Measurements from ENCODE around the gene MYBPC1. TPM values are rescaled to one million over a fixed set of nuclear protein-coding genes. Genes with fewer than 3 reads are reported as not detected.

MYBPC1 gene
- total RNA-seq, 1 experiment from 2014 or later: 0.49 TPM

GRCh38 chr12:101719566-101719965 lies 124.8 kb downstream of the MYBPC1 start:
- no TSS peak for BruUV-seq (replicated peaks)
- DNase-seq (ENCODE audit: low spot score): no peak
- no peaks in the 10 kb centered on the region for H3K4me1 ChIP-seq (ENCODE audit: insufficient read depth, low read length, poor library complexity, severe bottlenecking)
- no peaks in the 10 kb centered on the region for H3K9me3 ChIP-seq (ENCODE audit: low read depth, low read length, poor library complexity, severe bottlenecking)
- H3K36me3 ChIP-seq (ENCODE audit: insufficient read depth, low read length, poor library complexity, severe bottlenecking): no peaks in the 10 kb centered on the region
- no peak overlapping the region for H3K4me3 ChIP-seq (ENCODE audit: low read depth, low read length, poor library complexity, severe bottlenecking)
- no peak overlapping the region for H3K27ac ChIP-seq (ENCODE audit: low read depth, low read length, poor library complexity, severe bottlenecking)
- intact Hi-C loops (cut with micrococcal nuclease; ENCODE audit: unreplicated experiment): no loop called here
- TF ChIP-seq EZH2 (IDR thresholded peaks at IDR 0.05; ENCODE audit: borderline replicate concordance, low read depth, low read length, poor library complexity, severe bottlenecking): no peak
- TF ChIP-seq CTCF (conservative IDR thresholded peaks at IDR 0.05; ENCODE audit: low read depth, low read length): no peak
- POLR2A ChIA-PET (ENCODE audit: low non-redundant PET): interaction anchor here (0.6 kb wide), 1 partner anchor 486 kb away, joined by 3 read pairs; no protein-coding TSS in a partner anchor
- CTCF ChIA-PET: no interaction called here
- no peaks in the 10 kb centered on the region for H3K27me3 ChIP-seq (replicated peaks; ENCODE audit: insufficient read depth, low read depth, low read length, poor library complexity)

- TF ChIP-seq EZH2 (IDR thresholded peaks at IDR 0.05; ENCODE audit: borderline replicate concordance, low read depth, low read length, poor library complexity, severe bottlenecking) (no peak), CTCF (conservative IDR thresholded peaks at IDR 0.05; ENCODE audit: low read depth, low read length) (no peak)
- ChIA-PET POLR2A (ENCODE audit: low non-redundant PET) (no interaction called here), CTCF (no interaction called here)
- no peak overlapping the region for H3K27ac ChIP-seq (ENCODE audit: low read depth, low read length, poor library complexity, severe bottlenecking)
- intact Hi-C loops (cut with micrococcal nuclease; ENCODE audit: unreplicated experiment): no loop called here
- no TSS peak for BruUV-seq (replicated peaks)
- H3K4me3 ChIP-seq (ENCODE audit: low read depth, low read length, poor library complexity, severe bottlenecking): no peak overlapping the region
- H3K27me3 ChIP-seq (replicated peaks; ENCODE audit: insufficient read depth, low read depth, low read length, poor library complexity): no peaks in the 10 kb centered on the region
- no peak for DNase-seq (ENCODE audit: low spot score)
- no peaks in the 10 kb centered on the region for H3K9me3 ChIP-seq (ENCODE audit: low read depth, low read length, poor library complexity, severe bottlenecking)
- H3K4me1 ChIP-seq (ENCODE audit: insufficient read depth, low read length, poor library complexity, severe bottlenecking): no peaks in the 10 kb centered on the region
- H3K36me3 ChIP-seq (ENCODE audit: insufficient read depth, low read length, poor library complexity, severe bottlenecking): no peaks in the 10 kb centered on the region
Observed at GRCh38 chr12:101720118-101720517, 125.3 kb downstream of the MYBPC1 start.

GRCh38 chr12:101722392-101722791 lies 127.6 kb downstream of the MYBPC1 start:
- no peak for TF ChIP-seq CTCF (conservative IDR thresholded peaks at IDR 0.05; ENCODE audit: low read depth, low read length)
- no TSS peak for BruUV-seq (replicated peaks)
- Histone ChIP-seq H3K9me3 (ENCODE audit: low read depth, low read length, poor library complexity, severe bottlenecking) (no peaks in the 10 kb centered on the region), H3K4me1 (ENCODE audit: insufficient read depth, low read length, poor library complexity, severe bottlenecking) (no peaks in the 10 kb centered on the region), H3K27me3 (replicated peaks; ENCODE audit: insufficient read depth, low read depth, low read length, poor library complexity) (no peaks in the 10 kb centered on the region), H3K27ac (ENCODE audit: low read depth, low read length, poor library complexity, severe bottlenecking) (no peak overlapping the region), H3K4me3 (ENCODE audit: low read depth, low read length, poor library complexity, severe bottlenecking) (no peak overlapping the region), H3K36me3 (ENCODE audit: insufficient read depth, low read length, poor library complexity, severe bottlenecking) (no peaks in the 10 kb centered on the region)
- ChIA-PET POLR2A (ENCODE audit: low non-redundant PET) (no interaction called here), CTCF (no interaction called here)
- intact Hi-C loops (cut with micrococcal nuclease; ENCODE audit: unreplicated experiment): no loop called here
- DNase-seq (ENCODE audit: low spot score): no peak
